Ovary (tissue), 3 donors: ENCODE measurements around the gene MID1.

ENCODE experiments used
- CTCF ChIP-seq, 3 donors: fragments of 450-650 bp in 2 of 3; fragments of 200-600 bp in 1 of 3; IDR thresholded peaks; one replicate each; pipeline versions ENCODE4 v1.5.1 to v1.8.0; 2016 to 2022; ENCODE audit warnings: antibody characterized with exemption in 3 of 3, mild to moderate bottlenecking in 1 of 3
- POLR2A ChIP-seq: fragments of 450-650 bp; IDR thresholded peaks from one replicate; pipeline ENCODE4 v1.6.1; 2017; ENCODE audit warnings: antibody characterized with exemption, mild to moderate bottlenecking, moderate library complexity
- donor health status: DM: no; HTN: no; CAD: no.

GRCh38 chrX:10598540-10598939 is 21.8 kb downstream of the MID1 start:
- TF ChIP-seq POLR2A (no peak), CTCF (IDR thresholded peaks at IDR 0.05) (no peak)
